ENCODE data around the gene TENM4.

DNA sequence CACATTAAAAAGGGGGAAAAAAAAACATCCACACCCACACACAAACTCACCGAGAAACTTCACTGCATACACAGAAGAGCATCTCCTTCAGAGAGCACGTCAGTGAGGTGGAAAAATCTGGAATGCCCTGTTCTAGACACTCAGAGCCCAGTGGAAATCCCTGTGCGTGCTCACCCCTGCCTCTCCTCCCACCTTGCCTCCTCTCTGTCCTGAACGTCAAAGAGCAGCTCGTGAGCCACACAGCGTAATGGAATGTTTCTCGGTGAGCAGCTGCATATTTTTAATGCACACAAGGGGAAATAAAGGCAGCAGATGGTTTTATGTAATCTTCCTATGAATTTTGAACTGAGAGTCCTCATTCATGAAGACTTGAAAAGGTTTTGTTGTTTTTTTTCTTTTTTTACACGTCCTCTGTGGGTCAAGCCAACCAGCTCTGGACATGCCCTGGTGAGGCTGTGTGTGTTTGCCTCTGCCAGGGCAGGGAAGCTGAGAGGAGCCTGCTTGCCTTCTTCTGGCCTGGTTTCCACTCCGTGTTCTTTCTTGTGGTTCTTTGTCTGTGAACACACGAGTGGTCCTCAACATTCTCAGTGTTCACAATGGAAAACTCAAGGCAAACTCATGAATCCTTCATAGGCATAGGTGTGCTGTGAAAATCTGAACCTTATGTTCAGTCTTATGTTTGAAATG, 219.2 kb downstream of the TENM4 start:
- TF ChIP-seq, protein P1, sequence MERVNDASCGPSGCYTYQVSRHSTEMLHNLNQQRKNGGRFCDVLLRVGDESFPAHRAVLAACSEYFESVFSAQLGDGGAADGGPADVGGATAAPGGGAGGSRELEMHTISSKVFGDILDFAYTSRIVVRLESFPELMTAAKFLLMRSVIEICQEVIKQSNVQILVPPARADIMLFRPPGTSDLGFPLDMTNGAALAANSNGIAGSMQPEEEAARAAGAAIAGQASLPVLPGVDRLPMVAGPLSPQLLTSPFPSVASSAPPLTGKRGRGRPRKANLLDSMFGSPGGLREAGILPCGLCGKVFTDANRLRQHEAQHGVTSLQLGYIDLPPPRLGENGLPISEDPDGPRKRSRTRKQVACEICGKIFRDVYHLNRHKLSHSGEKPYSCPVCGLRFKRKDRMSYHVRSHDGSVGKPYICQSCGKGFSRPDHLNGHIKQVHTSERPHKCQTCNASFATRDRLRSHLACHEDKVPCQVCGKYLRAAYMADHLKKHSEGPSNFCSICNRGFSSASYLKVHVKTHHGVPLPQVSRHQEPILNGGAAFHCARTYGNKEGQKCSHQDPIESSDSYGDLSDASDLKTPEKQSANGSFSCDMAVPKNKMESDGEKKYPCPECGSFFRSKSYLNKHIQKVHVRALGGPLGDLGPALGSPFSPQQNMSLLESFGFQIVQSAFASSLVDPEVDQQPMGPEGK (CRISPR knock-in tag; IDR thresholded peaks at IDR 0.05; ENCODE audit: borderline replicate concordance), result no peak
- TF ChIP-seq TOX (CRISPR knock-in tag; IDR thresholded peaks at IDR 0.05; ENCODE audit: borderline replicate concordance), result no peak
- TF ChIP-seq, protein P2, sequence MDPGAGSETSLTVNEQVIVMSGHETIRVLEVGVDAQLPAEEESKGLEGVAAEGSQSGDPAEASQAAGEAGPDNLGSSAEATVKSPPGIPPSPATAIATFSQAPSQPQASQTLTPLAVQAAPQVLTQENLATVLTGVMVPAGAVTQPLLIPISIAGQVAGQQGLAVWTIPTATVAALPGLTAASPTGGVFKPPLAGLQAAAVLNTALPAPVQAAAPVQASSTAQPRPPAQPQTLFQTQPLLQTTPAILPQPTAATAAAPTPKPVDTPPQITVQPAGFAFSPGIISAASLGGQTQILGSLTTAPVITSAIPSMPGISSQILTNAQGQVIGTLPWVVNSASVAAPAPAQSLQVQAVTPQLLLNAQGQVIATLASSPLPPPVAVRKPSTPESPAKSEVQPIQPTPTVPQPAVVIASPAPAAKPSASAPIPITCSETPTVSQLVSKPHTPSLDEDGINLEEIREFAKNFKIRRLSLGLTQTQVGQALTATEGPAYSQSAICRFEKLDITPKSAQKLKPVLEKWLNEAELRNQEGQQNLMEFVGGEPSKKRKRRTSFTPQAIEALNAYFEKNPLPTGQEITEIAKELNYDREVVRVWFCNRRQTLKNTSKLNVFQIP (CRISPR knock-in tag; IDR thresholded peaks at IDR 0.05; ENCODE audit: borderline replicate concordance, low read depth), result no peak
- TF ChIP-seq TCF4 (CRISPR knock-in tag; IDR thresholded peaks at IDR 0.05; ENCODE audit: borderline replicate concordance), result no peak
- TF ChIP-seq, protein P3, sequence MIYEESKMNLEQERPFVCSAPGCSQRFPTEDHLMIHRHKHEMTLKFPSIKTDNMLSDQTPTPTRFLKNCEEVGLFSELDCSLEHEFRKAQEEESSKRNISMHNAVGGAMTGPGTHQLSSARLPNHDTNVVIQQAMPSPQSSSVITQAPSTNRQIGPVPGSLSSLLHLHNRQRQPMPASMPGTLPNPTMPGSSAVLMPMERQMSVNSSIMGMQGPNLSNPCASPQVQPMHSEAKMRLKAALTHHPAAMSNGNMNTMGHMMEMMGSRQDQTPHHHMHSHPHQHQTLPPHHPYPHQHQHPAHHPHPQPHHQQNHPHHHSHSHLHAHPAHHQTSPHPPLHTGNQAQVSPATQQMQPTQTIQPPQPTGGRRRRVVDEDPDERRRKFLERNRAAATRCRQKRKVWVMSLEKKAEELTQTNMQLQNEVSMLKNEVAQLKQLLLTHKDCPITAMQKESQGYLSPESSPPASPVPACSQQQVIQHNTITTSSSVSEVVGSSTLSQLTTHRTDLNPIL (CRISPR knock-in tag; IDR thresholded peaks at IDR 0.05; ENCODE audit: low read depth), result no peak
